BE2C (cell line): Measurements from ENCODE around the gene FAM3A.

ENCODE experiments used
- DNase-seq: peaks from one replicate; pipeline ENCODE4 v3.0.0-alpha.2; 2020
- H3K27me3 ChIP-seq: fragments of 250-450 bp; sonication (Bioruptor Pico); 2 replicates; pipeline ENCODE4 v1.5.1; 2020; ENCODE audit warnings: mild to moderate bottlenecking
- H3K36me3 ChIP-seq: fragments of 250-450 bp; sonication (Bioruptor Pico); 2 replicates; pipeline ENCODE4 v1.5.1; 2020; ENCODE audit warnings: mild to moderate bottlenecking
- H3K4me1 ChIP-seq: fragments of 250-450 bp; sonication (Bioruptor Pico); 2 replicates; pipeline ENCODE4 v1.5.1; 2020
- H3K4me3 ChIP-seq: 2 replicates; pipeline ENCODE4 v1.5.1; 2011; ENCODE audit warnings: low read depth, low read length
- H3K9me3 ChIP-seq: fragments of 250-450 bp; sonication (Bioruptor Pico); 2 replicates; pipeline ENCODE4 v1.5.1; 2020
- TF ChIP-seq, protein P1 (sequence below): IDR thresholded peaks from 2 replicates; pipeline ENCODE4 v1.5.1; 2012; ENCODE audit warnings: mild to moderate bottlenecking, low read depth, low read length

FAM3A gene

GRCh38 chrX:154477891-154478477, 38.0 kb downstream of the FAM3A start:
- H3K4me1 ChIP-seq = no peaks in the 10 kb centered on the region
- H3K9me3 ChIP-seq = no peaks in the 10 kb centered on the region
- no peaks in the 10 kb centered on the region for H3K36me3 ChIP-seq
- H3K27me3 ChIP-seq = no peaks in the 10 kb centered on the region
- DNase-seq = no peak
- peak overlapping the region; percentile 55 for H3K4me3 ChIP-seq
- TF ChIP-seq, protein P1, sequence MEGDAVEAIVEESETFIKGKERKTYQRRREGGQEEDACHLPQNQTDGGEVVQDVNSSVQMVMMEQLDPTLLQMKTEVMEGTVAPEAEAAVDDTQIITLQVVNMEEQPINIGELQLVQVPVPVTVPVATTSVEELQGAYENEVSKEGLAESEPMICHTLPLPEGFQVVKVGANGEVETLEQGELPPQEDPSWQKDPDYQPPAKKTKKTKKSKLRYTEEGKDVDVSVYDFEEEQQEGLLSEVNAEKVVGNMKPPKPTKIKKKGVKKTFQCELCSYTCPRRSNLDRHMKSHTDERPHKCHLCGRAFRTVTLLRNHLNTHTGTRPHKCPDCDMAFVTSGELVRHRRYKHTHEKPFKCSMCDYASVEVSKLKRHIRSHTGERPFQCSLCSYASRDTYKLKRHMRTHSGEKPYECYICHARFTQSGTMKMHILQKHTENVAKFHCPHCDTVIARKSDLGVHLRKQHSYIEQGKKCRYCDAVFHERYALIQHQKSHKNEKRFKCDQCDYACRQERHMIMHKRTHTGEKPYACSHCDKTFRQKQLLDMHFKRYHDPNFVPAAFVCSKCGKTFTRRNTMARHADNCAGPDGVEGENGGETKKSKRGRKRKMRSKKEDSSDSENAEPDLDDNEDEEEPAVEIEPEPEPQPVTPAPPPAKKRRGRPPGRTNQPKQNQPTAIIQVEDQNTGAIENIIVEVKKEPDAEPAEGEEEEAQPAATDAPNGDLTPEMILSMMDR = no peak

GRCh38 chrX:154476821-154477220, 39.2 kb downstream of the FAM3A start:
- no peak for DNase-seq
- H3K4me1 ChIP-seq = no peaks in the 10 kb centered on the region
- no peaks in the 10 kb centered on the region for H3K27me3 ChIP-seq
- no peaks in the 10 kb centered on the region for H3K9me3 ChIP-seq
- no peak overlapping the region for H3K4me3 ChIP-seq
- no peaks in the 10 kb centered on the region for H3K36me3 ChIP-seq
- TF ChIP-seq, protein P1 = no peak

DNA sequence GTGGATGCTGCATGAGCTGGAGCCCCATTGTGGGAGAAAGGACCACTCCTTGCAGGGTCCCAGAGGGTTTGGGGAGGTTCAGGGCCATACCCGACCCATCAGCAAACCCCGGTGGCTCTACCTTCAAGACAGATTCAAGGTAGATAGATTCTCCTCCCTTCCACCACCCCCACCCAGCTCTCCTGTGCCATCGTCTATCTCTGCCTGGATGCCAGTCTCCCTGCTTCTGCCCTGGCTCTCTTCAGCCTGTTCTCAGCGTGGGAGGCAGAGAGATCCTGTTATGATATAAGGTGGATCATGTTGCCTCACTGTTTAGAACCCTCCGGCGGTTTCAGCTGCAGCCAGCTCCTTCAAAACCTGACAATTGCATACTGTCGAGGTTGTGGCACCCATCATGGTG, 42.3 kb downstream of the FAM3A start:
- TF ChIP-seq, protein P1 = no peak
- no peaks in the 10 kb centered on the region for H3K9me3 ChIP-seq
- no peaks in the 10 kb centered on the region for H3K27me3 ChIP-seq
- no peaks in the 10 kb centered on the region for H3K4me1 ChIP-seq
- H3K4me3 ChIP-seq = no peak overlapping the region
- no peaks in the 10 kb centered on the region; the same call in 1 of the 2 replicates for H3K36me3 ChIP-seq
- DNase-seq = no peak

DNA sequence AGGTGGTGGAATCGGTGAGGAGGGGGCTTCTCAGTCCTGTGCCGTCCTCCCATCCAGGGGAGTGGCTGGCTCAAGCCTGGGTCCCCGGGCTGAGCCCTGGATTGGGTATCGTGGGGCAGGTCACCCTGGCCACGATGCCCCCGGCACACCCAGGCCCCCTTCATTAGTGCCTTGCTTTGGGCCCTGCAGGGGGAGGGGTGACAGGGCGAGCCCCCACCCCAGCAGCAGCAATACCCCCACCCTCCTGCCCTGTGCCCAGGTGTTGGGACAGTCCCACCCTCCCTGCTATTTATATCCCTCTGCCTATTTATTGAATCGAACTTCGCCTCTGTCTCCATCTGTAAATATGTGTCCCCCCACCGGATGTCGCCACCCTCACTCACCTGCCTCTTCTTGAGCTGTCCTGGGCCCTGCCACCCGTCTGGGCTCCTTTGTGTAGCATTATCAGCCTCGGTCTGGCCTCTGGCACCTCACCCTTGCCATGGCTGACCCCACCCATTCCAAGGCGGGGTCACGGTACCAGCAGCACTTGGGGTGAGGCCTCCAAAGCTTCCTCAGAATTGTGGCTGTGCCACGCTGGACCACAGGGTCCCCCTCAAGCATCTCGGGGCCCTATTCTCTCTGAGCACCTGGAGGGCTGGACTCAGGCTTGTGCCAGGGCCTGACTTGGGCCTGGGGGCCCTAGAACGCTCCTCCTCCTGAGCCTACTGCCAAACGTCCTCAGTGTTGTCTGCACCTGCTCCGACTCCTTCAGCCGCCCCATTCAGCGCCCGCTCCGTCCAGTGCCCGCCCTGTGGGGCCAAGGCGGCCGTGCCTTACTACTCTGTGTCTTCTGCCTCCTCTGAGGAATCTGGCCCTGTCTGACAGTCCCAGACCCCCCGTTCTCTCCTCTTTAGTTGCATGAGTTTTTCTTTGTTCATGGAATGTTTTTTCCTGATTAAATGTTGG, 43.1 kb downstream of the FAM3A start:
- TF ChIP-seq, protein P1 = no peak
- no peak for DNase-seq
- Histone ChIP-seq H3K9me3 (no peaks in the 10 kb centered on the region), H3K36me3 (no peaks in the 10 kb centered on the region; the same call in 1 of the 2 replicates), H3K27me3 (no peaks in the 10 kb centered on the region), H3K4me3 (no peak overlapping the region), H3K4me1 (no peaks in the 10 kb centered on the region)

- no peak for DNase-seq
- TF ChIP-seq, protein P1 = no peak
- no peaks in the 10 kb centered on the region for H3K9me3 ChIP-seq
- no peak overlapping the region for H3K4me3 ChIP-seq
- no peaks in the 10 kb centered on the region for H3K27me3 ChIP-seq
- H3K4me1 ChIP-seq = no peaks in the 10 kb centered on the region
- no peaks in the 10 kb centered on the region; the same call in 1 of the 2 replicates for H3K36me3 ChIP-seq
These were observed 44.0 kb downstream of the FAM3A start for GRCh38 chrX:154471839-154472684.
